NCI-H2081 treated with DMSO at 0.1 percent for 48 hours (cell line): ENCODE data around the gene ID3.
"Not testable (repeated sequence)": the region's sequence is repeated elsewhere in the genome, so short reads cannot be mapped to it uniquely, and the experiment has no call there.

Experiments
- DNase-seq: peaks from one replicate; lab custom pipeline; 2025; lab: John Stamatoyannopoulos, UW

ID3 gene

GRCh38 chr1:23588749-23589548, 29.6 kb upstream of the ID3 start:
- DNase-seq = no peak

DNA sequence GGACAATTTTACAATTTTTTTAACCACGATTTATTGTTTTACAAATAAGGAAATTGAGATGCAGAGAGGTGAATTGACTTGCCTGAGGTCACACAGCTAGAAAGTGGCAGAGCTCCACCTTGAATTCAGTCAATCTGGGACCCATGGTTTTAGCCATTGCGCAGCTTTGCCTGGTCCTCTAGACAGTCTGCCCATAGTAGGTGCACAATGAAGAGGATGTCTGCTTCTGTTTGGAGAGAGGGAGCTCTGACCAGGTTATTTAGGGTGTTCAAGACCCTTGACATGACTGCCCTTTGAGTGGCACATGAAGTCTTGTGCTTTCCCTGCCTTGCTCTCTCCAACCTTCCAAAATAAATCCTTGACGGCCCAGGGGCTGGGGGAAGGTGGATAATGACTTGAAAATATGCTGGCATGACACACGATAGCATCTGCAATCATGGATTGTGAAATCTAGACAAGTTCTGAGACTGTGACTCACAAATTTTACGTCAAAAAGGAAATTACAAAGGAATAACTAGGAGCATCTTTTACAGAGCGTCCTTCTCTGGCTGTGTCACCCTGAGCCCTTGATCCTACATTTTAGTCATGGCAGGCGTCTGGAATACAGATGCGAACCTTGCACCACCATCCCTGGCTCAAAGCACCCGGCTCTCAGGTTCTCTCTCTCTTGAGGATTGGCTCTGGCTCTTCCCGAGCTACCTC, 26.2 kb upstream of the ID3 start:
- DNase-seq = no peak

DNA sequence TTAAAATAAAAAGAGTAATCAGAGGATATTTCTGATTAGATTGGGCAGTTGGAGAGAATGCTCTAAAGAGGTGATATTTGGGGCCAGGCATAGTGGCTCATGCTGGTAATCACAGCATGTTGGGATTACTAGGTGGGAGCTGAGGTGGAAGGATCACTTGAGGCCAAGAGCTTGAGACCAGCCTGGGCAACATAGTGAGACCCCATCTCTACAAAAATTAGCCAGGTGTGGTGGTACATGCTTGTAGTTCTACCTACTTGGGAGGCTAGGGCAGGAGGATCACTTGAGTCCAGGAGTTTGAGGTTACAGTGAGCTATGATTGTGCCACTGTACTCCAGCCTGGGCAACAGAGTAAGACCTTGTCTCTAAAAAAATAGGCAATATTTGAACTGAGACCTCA, 24.4 kb upstream of the ID3 start:
- DNase-seq = not testable (repeated sequence)

DNA sequence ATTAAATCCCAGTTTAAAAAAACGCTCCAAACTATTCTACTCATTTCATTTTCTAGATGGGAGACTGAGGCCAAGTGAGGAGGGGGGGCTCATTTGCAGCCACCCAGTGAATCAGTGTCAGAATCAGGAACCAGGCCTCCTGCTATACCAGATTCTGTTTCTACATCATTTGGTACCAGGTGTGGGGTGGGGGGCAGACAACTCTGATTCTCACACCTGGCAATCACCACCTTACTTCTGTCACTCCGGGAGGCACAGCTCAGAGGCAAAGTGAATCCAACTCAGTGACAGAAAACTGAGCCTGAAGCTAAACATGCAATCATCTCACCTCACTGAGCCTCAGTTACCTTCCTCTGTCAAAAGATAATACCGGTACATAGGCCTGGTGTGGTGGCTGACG, 23.5 kb upstream of the ID3 start:
- DNase-seq = no peak

DNA sequence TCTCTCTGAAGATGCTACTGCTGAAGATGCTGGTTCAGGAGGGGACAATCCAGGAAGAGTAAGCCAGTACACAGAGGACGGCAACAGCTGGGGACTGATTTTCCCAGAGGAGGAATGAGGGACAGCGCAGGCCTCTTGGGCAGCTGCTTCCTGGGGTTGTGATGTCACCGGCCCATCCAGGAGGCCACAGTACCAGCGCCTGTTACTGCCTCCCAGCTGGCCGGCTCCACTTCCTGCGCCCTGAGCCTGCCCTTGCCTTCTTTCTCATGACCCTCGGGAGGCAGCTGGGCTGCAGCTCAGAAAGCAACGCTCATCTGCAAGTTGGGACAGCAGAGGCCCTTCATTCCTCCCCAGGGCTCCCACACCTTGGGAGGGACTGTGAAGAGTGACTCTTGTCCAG, 21.9 kb upstream of the ID3 start:
- no peak for DNase-seq

DNA sequence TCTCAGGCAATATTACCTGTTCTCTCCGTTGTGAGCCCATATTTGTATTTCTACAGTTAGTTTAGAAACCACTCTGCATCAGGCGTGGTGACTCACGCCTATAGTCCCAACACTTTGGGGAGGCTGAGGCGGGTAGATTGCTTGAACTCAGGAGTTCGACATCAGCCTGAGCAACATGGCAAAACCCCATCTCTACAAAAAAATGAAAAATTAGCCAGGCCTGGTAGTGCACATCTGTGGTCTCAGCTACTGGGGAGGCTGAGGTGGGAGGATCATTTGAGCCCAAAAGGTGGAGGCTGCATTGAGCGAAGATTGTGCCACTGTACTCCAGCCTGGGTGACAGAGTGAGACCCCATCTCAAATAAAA, 19.7 kb upstream of the ID3 start:
- no peak for DNase-seq

GRCh38 chr1:23578311-23578996, 19.2 kb upstream of the ID3 start:
- no peak for DNase-seq

DNA sequence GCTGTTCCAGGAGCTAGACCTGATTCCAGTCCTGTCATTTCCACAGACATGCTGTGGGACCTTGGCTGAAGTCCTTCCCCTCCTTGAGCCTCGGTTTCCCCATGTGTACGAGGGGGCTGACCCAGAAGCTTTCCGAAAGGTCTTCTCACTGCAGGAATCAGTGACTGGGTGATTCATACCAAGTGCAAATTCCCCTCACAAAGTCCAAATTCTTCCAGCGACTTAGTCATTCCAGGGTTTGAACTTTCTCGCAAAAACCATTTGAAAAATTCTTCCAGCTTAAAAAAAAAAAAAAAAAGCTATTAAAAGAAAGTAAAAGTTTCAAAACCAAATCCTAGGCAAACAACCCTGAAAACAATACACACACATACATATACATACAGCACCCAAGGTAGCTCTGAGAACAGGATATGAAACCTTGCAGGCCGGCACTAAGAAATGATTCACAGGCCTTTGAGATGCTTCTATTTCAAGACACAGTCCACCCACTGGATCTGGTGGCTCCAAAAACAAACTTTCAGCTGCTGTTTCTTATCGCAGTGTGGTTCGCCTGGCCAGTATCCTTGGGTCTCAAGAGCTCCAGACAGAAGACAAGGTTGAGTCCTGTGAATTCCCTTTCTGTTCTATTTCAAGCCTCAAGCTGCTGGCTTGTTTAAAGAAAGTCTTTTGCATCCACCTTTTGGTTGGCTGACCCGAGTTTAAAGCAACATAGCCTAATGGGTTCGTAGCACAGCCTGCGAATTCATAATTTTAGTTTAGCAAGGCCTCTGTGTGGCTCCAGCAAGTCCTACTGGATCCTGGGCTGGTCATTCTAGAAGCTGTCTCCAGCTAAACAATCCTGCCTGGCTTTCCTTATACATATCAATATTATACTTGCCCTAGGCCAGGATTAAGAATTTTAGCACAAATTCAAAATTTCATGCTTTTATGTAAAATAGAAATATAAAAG, 18.0 kb upstream of the ID3 start:
- no peak for DNase-seq

DNA sequence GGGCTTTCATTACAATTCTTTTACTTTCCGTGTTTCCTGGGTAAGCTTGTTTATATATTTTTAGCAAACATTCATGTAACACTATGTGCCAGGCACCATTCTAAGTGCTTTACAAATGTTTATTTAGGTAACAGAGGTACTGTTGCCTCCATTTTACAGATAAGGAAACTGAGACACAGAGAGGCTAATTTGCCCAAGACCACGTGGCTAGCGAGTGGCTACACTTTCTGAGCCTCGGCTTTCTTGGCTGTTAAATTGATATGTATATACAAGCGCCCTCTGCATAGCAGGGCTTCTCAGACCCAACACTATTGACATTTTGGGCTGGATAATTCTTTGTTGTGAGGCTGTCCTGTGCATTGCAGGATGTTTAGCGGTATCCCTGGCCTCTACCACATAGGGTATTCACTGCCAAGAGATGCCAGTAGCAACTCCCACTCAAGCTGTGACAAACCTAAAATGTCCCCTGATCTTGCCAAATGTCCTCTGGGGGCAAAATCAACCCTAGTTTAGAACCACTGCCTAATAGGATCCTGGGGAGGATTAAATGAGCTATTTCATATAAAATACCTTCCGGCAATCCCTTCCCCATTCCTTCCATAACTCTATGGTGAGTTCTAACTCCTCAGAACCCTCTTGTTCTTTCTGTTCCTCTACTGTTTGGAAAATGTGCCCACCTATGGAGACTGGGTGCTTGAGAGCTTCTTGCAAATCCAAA, 17.2 kb upstream of the ID3 start:
- DNase-seq = no peak

DNA sequence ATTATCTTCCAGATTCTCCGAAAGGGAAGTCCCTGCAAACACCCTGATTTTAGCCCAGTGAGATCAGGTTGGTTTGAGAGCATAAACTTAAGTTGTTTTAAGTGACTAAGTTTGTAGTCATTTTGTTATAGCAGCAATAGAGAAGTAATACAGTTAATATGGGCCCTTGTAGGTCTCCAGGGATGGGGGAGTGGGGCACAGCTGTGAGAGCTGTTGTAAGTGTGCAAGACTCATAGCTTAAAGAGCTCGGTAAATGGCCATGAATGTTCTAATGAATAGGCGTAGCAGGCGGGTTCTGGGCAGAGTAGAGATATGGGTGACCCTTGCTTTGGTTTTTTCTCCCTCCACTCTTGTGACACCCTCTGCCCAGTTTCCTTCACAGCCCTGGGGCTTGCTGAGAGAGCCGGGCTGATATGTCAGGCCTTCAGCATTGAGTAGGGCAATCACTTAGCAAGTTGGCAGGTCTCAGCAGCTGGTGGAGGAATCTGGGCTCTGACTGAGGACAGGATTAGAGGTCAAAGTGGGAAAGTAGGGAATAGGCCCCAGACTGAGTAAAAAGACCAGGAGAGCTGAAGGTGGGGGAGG, 16.0 kb upstream of the ID3 start:
- DNase-seq = no peak

DNA sequence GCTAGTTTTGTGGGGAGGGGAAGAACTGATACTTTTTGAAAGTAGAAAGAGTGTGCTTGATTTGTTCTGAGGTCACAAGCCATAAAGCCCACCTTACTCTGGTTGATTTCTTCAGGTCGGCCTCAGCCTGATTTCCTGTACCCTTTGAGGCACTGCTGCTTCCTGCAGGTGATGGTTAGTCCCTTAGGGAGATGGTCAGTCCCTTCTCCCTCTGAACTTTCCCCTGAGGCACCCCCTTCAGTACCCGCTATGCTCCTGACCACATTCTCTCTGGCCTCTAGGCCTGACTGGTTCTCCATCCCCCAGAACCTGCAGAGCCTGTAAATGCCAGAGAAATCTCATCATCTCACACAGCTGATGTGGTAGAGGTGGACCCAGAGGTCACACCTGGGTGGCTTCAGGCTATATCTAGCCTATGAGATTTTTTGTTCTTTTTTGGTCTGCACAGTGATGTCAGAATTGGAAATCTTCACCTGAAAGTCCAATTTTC, 15.0 kb upstream of the ID3 start:
- no peak for DNase-seq

GRCh38 chr1:23573574-23574182, 14.4 kb upstream of the ID3 start:
- no peak for DNase-seq

DNA sequence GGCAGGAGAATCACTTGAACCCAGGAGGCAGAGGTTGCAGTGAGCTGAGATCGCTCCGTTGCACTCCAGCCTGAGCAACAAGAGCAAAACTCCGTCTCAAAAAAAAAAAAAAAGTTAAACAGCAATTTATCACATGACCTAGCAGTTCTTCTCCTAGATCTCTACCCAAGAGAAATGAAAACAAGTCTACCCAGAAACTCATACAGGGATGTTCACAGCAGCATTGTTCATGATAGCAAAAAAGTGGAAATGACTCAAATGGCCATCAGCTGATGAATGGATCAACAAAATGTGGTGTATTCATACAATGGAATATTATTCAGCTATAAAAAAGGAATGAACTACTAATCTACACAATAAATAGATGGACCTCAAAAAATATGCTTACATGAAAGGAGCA, 12.2 kb upstream of the ID3 start:
- DNase-seq = no peak

DNA sequence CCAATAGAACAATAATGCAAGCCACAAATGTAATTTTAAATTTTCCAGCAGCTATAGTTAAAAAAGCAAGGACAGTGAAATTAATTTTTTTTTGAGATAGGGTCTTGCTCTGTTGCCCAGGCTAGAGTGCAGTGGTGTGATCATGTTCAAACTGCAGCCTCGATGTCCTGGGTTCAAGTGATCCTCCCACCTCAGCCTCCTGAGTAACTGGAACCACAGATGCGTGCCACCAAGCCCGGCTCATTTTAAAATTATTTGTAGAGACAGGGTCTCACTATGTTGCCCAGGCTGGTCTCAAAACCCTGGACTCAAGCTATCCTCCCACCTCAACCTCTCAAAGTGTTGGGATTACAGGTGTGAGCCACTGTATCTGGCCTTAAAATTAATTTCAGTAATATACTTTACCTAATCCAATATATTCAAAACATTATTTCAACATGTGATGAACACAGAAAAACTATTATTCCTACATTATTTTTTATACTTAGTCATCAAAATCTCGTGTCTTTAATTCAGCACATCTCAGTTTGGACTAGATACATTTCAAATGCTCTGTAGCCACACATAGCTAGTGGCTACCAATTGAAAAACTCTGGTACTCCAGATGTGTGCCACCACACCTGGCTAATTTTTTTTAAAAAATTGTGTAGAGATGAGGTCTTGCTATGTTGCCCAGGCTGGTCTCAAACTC, 10.8 kb upstream of the ID3 start:
- no peak for DNase-seq

DNA sequence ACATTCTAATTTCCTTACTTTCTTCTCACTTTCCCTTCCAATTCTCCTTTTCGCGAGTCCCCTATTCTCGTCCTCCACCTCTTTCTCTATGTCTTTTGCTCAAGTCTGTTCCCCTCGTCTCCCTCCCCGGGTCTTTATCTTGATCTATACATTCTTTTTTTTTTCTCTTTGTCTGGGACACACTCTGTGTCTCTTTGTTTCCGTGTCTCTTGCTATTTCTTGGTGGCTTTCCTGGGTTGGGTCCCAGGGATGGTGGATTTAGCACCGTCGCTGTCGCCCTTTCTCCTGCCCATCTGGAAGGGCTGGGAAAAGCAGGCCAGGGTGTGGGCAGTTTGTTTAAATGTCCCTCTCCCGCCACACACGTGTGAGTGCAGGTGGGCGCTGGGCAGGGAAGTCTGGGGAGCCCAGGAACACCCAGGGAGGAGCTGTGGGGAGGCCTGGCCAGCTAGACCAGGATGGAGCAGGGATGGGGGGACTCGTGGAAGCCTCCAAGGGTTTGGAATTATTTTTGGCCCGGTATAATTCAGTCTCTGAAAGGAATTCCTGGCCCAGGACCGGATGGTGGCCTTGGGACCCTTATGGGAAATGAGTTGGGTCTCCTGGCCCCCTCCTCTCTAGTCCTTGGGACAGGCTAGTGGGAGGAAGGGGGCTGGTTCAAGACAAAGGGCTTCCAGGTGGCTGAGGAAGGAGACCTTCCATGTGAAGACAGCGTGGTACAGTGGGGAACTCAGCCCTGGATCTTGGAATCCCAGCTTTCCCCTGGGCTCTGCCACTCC, 9.5 kb upstream of the ID3 start:
- DNase-seq = no peak

GRCh38 chr1:23567996-23568607, 8.8 kb upstream of the ID3 start:
- no peak for DNase-seq

GRCh38 chr1:23567629-23567995, 8.3 kb upstream of the ID3 start:
- no peak for DNase-seq

- DNase-seq = no peak
Measured at GRCh38 chr1:23566304-23566703, 7.0 kb upstream of the ID3 start.

DNA sequence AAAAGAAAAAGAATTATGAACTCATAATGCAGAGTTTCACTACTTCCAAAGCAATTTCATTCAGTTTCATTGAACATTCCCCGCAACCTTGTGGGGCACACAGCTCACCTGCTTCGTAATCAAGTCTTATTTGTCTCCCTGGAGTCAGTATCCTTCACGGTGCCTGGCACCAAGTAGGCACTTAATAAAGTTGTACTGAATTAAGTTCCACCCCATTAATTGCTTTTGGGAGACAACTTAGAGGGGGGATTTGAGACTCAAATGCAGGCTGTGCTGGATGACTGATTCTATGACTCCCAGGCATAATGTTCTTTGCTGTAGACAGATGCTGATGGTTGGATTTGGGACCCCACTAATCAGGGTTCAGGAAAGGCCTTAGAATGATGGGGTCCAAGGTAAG, 6.5 kb upstream of the ID3 start:
- DNase-seq = no peak
